WTC11 (cell line): ENCODE measurements around the gene LRRC4. TPM values are rescaled to one million over a fixed set of nuclear protein-coding genes. Genes with fewer than 3 reads are reported as not detected.

Experiments used
- ATAC-seq: fragments of 200-7000 bp; cut with Tn5 transposase; 2 replicates; pipeline ENCODE4 v1.10.0; 2021; ENCODE audit warnings: mild to moderate bottlenecking, moderate library complexity
- CTCF ChIA-PET: fragments of 300-600 bp; sonication (Branson Sonifier 250); formaldehyde crosslinking; loops from one replicate; lab custom pipeline; 2021; ENCODE audit warnings: antibody characterized with exemption; lab: Charles Lee
- POLR2A ChIA-PET: fragments of 350-600 bp; sonication (Branson Sonifier 250); formaldehyde crosslinking; loops from one replicate; lab custom pipeline; 2021; ENCODE audit warnings: antibody characterized with exemption; lab: Charles Lee
- DNase-seq: peaks from one replicate; pipeline ENCODE4 v3.0.0; 2021; ENCODE audit warnings: low spot score
- H3K27ac Mint-ChIP-seq: 2 replicates; pipeline ENCODE4 v1.8.0; 2021; ENCODE audit warnings: mixed read lengths
- H3K27me3 Mint-ChIP-seq: 2 replicates; pipeline ENCODE4 v1.8.0; 2021; ENCODE audit warnings: low read depth, mild to moderate bottlenecking, moderate library complexity, mixed read lengths
- H3K36me3 Mint-ChIP-seq: 2 replicates; pipeline ENCODE4 v1.8.0; 2021; ENCODE audit warnings: mixed read lengths
- H3K4me1 Mint-ChIP-seq: 2 replicates; pipeline ENCODE4 v1.8.0; 2022; ENCODE audit warnings: mixed read lengths
- H3K4me3 Mint-ChIP-seq: 2 replicates; pipeline ENCODE4 v1.8.0; 2021; ENCODE audit warnings: mild to moderate bottlenecking, moderate library complexity, mixed read lengths
- H3K9me3 Mint-ChIP-seq: 2 replicates; pipeline ENCODE4 v1.8.0; 2021; ENCODE audit warnings: mixed read lengths
- FOXK1 ChIP-seq: sonication (generic); formaldehyde crosslinking; IDR thresholded peaks from 2 replicates; pipeline ENCODE4 v1.8.0; 2022; ENCODE audit warnings: mild to moderate bottlenecking, moderate library complexity, missing genetic modification reagents
- GRHL2 ChIP-seq: fragments of 250-450 bp; sonication (Bioruptor Pico); IDR thresholded peaks from 2 replicates; pipeline ENCODE4 v1.8.0; 2022; ENCODE audit warnings: mild to moderate bottlenecking, moderate library complexity; ENCODE audit not compliant: insufficient replicate concordance, severe bottlenecking
- IRF2 ChIP-seq: sonication (generic); formaldehyde crosslinking; IDR thresholded peaks from 2 replicates; pipeline ENCODE4 v1.8.0; 2022; ENCODE audit warnings: low read depth, missing genetic modification reagents, borderline replicate concordance
- JAZF1 ChIP-seq: fragments of 250-450 bp; sonication (Bioruptor Pico); IDR thresholded peaks from 2 replicates; pipeline ENCODE4 v1.9.0; 2021; ENCODE audit warnings: moderate library complexity, mild to moderate bottlenecking, inconsistent platforms
- SMAD3 ChIP-seq: sonication (generic); formaldehyde crosslinking; IDR thresholded peaks from 2 replicates; pipeline ENCODE4 v1.8.0; 2022; ENCODE audit warnings: missing genetic modification reagents, mild to moderate bottlenecking, borderline replicate concordance
- SOX15 ChIP-seq: fragments of 250-450 bp; sonication (Bioruptor Pico); IDR thresholded peaks from 2 replicates; pipeline ENCODE4 v1.9.0; 2021; ENCODE audit warnings: mild to moderate bottlenecking
- SP1 ChIP-seq: sonication (generic); formaldehyde crosslinking; conservative IDR thresholded peaks from 2 replicates; pipeline ENCODE4 v1.8.1; 2022; ENCODE audit warnings: missing genetic modification reagents
- TEAD4 ChIP-seq: sonication (generic); formaldehyde crosslinking; IDR thresholded peaks from 2 replicates; pipeline ENCODE4 v1.8.0; 2022; ENCODE audit warnings: mild to moderate bottlenecking, missing genetic modification reagents
- TP53 ChIP-seq: sonication (generic); formaldehyde crosslinking; IDR thresholded peaks from 2 replicates; pipeline ENCODE4 v1.8.1; 2023; ENCODE audit warnings: mild to moderate bottlenecking, missing genetic modification reagents
- ZNF219 ChIP-seq: sonication (generic); formaldehyde crosslinking; IDR thresholded peaks from 2 replicates; pipeline ENCODE4 v1.8.0; 2023; ENCODE audit warnings: missing genetic modification reagents, mild to moderate bottlenecking, borderline replicate concordance
- ZNF423 ChIP-seq: fragments of 250-450 bp; sonication (Bioruptor Pico); IDR thresholded peaks from 2 replicates; pipeline ENCODE4 v2.1.2; 2022; ENCODE audit warnings: mild to moderate bottlenecking, moderate library complexity
- total RNA-seq: library from RNA; stranded (reverse); gene quantifications from 3 replicates; pipeline ENCODE4 v1.2.3, GENCODE V29; 2021
- TF ChIP-seq, protein P1 (sequence below): sonication (generic); formaldehyde crosslinking; IDR thresholded peaks from 2 replicates; pipeline ENCODE4 v1.8.0; 2022; ENCODE audit warnings: missing genetic modification reagents
- TF ChIP-seq, protein P2 (sequence below): sonication (generic); formaldehyde crosslinking; IDR thresholded peaks from 2 replicates; pipeline ENCODE4 v1.8.1; 2022; ENCODE audit warnings: low read depth, missing genetic modification reagents, borderline replicate concordance
- TF ChIP-seq, protein P3 (sequence below): fragments of 250-450 bp; sonication (Bioruptor Pico); IDR thresholded peaks from 2 replicates; pipeline ENCODE4 v1.9.0; 2021; ENCODE audit warnings: mild to moderate bottlenecking
- TF ChIP-seq, protein P4 (sequence below): sonication (generic); formaldehyde crosslinking; IDR thresholded peaks from 2 replicates; pipeline ENCODE4 v1.8.1; 2022; ENCODE audit warnings: missing genetic modification reagents, borderline replicate concordance
- TF ChIP-seq, protein P5 (sequence below): fragments of 250-450 bp; sonication (Bioruptor Pico); IDR thresholded peaks from 2 replicates; pipeline ENCODE4 v1.9.0; 2021; ENCODE audit warnings: moderate library complexity, mild to moderate bottlenecking, inconsistent platforms, borderline replicate concordance
- TF ChIP-seq, protein P6 (sequence below): sonication (generic); formaldehyde crosslinking; conservative IDR thresholded peaks from 2 replicates; pipeline ENCODE4 v1.8.1; 2023; ENCODE audit warnings: mild to moderate bottlenecking, low read depth, missing genetic modification reagents, moderate library complexity
- TF ChIP-seq, protein P7 (sequence below): sonication (generic); formaldehyde crosslinking; IDR thresholded peaks from 2 replicates; pipeline ENCODE4 v1.8.0; 2022; ENCODE audit warnings: mild to moderate bottlenecking, missing genetic modification reagents

Gene LRRC4
- total RNA-seq, 1 experiment from 2014 or later: 14.9 TPM

DNA sequence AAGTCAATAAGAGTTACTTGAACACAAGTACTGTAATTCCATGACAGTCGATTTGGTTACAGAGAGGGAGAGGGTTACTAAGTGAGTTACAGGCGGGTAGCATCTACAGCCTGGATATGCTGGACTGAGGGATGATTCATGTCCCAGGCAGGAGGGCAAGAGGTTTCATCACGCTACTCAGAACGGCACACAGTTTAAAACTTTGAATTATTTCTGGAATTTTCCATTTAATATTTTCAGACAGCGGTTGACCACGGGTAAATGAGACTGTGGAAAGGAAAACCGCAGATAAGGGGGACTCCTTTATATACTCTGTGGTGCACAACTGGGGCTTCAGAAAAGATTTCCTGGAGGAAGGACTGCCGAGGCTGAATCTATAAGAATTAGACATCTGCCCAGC lies 25.7 kb upstream of the LRRC4 start:
- no peaks in the 10 kb centered on the region for H3K27me3 Mint-ChIP-seq
- H3K27ac Mint-ChIP-seq: no peak overlapping the region
- CTCF ChIA-PET: no interaction called here
- H3K4me3 Mint-ChIP-seq: no peak overlapping the region
- ATAC-seq: no peak
- no peaks in the 10 kb centered on the region for H3K36me3 Mint-ChIP-seq
- TF ChIP-seq, protein P1, sequence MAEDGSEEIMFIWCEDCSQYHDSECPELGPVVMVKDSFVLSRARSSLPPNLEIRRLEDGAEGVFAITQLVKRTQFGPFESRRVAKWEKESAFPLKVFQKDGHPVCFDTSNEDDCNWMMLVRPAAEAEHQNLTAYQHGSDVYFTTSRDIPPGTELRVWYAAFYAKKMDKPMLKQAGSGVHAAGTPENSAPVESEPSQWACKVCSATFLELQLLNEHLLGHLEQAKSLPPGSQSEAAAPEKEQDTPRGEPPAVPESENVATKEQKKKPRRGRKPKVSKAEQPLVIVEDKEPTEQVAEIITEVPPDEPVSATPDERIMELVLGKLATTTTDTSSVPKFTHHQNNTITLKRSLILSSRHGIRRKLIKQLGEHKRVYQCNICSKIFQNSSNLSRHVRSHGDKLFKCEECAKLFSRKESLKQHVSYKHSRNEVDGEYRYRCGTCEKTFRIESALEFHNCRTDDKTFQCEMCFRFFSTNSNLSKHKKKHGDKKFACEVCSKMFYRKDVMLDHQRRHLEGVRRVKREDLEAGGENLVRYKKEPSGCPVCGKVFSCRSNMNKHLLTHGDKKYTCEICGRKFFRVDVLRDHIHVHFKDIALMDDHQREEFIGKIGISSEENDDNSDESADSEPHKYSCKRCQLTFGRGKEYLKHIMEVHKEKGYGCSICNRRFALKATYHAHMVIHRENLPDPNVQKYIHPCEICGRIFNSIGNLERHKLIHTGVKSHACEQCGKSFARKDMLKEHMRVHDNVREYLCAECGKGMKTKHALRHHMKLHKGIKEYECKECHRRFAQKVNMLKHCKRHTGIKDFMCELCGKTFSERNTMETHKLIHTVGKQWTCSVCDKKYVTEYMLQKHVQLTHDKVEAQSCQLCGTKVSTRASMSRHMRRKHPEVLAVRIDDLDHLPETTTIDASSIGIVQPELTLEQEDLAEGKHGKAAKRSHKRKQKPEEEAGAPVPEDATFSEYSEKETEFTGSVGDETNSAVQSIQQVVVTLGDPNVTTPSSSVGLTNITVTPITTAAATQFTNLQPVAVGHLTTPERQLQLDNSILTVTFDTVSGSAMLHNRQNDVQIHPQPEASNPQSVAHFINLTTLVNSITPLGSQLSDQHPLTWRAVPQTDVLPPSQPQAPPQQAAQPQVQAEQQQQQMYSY (CRISPR knock-in tag): no peak
- TF ChIP-seq ZNF423 (CRISPR knock-in tag) (no peak), SP1 (CRISPR knock-in tag) (no peak), SMAD3 (CRISPR knock-in tag) (no peak), FOXK1 (CRISPR knock-in tag) (no peak), JAZF1 (CRISPR knock-in tag) (no peak), IRF2 (CRISPR knock-in tag) (no peak), ZNF219 (no peak), GRHL2 (CRISPR knock-in tag) (no peak), TEAD4 (CRISPR knock-in tag) (no peak), SOX15 (CRISPR knock-in tag) (no peak), TP53 (CRISPR knock-in tag) (no peak)
- TF ChIP-seq, protein P2, sequence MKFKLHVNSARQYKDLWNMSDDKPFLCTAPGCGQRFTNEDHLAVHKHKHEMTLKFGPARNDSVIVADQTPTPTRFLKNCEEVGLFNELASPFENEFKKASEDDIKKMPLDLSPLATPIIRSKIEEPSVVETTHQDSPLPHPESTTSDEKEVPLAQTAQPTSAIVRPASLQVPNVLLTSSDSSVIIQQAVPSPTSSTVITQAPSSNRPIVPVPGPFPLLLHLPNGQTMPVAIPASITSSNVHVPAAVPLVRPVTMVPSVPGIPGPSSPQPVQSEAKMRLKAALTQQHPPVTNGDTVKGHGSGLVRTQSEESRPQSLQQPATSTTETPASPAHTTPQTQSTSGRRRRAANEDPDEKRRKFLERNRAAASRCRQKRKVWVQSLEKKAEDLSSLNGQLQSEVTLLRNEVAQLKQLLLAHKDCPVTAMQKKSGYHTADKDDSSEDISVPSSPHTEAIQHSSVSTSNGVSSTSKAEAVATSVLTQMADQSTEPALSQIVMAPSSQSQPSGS (CRISPR knock-in tag): no peak
- TF ChIP-seq, protein P3, sequence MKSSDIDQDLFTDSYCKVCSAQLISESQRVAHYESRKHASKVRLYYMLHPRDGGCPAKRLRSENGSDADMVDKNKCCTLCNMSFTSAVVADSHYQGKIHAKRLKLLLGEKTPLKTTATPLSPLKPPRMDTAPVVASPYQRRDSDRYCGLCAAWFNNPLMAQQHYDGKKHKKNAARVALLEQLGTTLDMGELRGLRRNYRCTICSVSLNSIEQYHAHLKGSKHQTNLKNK (CRISPR knock-in tag): no peak
- TF ChIP-seq, protein P4, sequence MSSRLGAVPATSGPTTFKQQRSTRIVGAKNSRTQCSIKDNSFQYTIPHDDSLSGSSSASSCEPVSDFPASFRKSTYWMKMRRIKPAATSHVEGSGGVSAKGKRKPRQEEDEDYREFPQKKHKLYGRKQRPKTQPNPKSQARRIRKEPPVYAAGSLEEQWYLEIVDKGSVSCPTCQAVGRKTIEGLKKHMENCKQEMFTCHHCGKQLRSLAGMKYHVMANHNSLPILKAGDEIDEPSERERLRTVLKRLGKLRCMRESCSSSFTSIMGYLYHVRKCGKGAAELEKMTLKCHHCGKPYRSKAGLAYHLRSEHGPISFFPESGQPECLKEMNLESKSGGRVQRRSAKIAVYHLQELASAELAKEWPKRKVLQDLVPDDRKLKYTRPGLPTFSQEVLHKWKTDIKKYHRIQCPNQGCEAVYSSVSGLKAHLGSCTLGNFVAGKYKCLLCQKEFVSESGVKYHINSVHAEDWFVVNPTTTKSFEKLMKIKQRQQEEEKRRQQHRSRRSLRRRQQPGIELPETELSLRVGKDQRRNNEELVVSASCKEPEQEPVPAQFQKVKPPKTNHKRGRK (CRISPR knock-in tag): no peak
- TF ChIP-seq, protein P5, sequence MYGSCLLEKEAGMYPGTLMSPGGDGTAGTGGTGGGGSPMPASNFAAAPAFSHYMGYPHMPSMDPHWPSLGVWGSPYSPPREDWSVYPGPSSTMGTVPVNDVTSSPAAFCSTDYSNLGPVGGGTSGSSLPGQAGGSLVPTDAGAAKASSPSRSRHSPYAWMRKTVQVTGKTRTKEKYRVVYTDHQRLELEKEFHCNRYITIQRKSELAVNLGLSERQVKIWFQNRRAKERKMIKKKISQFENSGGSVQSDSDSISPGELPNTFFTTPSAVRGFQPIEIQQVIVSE (CRISPR knock-in tag): no peak
- TF ChIP-seq, protein P6, sequence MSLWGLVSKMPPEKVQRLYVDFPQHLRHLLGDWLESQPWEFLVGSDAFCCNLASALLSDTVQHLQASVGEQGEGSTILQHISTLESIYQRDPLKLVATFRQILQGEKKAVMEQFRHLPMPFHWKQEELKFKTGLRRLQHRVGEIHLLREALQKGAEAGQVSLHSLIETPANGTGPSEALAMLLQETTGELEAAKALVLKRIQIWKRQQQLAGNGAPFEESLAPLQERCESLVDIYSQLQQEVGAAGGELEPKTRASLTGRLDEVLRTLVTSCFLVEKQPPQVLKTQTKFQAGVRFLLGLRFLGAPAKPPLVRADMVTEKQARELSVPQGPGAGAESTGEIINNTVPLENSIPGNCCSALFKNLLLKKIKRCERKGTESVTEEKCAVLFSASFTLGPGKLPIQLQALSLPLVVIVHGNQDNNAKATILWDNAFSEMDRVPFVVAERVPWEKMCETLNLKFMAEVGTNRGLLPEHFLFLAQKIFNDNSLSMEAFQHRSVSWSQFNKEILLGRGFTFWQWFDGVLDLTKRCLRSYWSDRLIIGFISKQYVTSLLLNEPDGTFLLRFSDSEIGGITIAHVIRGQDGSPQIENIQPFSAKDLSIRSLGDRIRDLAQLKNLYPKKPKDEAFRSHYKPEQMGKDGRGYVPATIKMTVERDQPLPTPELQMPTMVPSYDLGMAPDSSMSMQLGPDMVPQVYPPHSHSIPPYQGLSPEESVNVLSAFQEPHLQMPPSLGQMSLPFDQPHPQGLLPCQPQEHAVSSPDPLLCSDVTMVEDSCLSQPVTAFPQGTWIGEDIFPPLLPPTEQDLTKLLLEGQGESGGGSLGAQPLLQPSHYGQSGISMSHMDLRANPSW (CRISPR knock-in tag): no peak
- TF ChIP-seq, protein P7, sequence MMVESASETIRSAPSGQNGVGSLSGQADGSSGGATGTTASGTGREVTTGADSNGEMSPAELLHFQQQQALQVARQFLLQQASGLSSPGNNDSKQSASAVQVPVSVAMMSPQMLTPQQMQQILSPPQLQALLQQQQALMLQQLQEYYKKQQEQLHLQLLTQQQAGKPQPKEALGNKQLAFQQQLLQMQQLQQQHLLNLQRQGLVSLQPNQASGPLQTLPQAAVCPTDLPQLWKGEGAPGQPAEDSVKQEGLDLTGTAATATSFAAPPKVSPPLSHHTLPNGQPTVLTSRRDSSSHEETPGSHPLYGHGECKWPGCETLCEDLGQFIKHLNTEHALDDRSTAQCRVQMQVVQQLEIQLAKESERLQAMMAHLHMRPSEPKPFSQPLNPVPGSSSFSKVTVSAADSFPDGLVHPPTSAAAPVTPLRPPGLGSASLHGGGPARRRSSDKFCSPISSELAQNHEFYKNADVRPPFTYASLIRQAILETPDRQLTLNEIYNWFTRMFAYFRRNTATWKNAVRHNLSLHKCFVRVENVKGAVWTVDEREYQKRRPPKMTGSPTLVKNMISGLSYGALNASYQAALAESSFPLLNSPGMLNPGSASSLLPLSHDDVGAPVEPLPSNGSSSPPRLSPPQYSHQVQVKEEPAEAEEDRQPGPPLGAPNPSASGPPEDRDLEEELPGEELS (CRISPR knock-in tag): no peak
- TF ChIP-seq, all 79 proteins: peak for 0
- Mint-ChIP-seq H3K9me3 (no peaks in the 10 kb centered on the region), H3K4me1 (peaks cover 14% of the 10 kb centered on the region)
- DNase-seq: no peak
- POLR2A ChIA-PET: no interaction called here
